Gastrocnemius medialis (tissue), 4 donors: ENCODE measurements around the gene IQSEC1.

ENCODE experiments used
- CTCF ChIP-seq, 5 experiments: fragments of 450-650 bp in 3 of 5; fragments of 200-600 bp in 2 of 5; sonication (generic) in 2 of 5; IDR thresholded peaks in 4 of 5; conservative IDR thresholded peaks in 1 of 5; 1 replicate in 4 of 5; 2 replicates in 1 of 5; pipeline ENCODE4 v1.5.1; 2016 to 2019; ENCODE audit warnings: antibody characterized with exemption in 5 of 5, mild to moderate bottlenecking in 3 of 5, moderate library complexity in 3 of 5
- POLR2A ChIP-seq, 2 donors: fragments of 450-650 bp; IDR thresholded peaks; one replicate each; pipeline ENCODE4 v1.6.1; 2017; ENCODE audit warnings: antibody characterized with exemption in 2 of 2, mild to moderate bottlenecking in 2 of 2, moderate library complexity in 2 of 2

- no peak for TF ChIP-seq CTCF (IDR thresholded peaks at IDR 0.05 in 4 of 5, conservative IDR thresholded peaks at IDR 0.05 in 1 of 5)
- TF ChIP-seq POLR2A (IDR thresholded peaks at IDR 0.05) = no peak
Measured at GRCh38 chr3:13074006-13074375, 762 bp upstream of the IQSEC1 start.
